Pancreas (tissue), 10 donors: ENCODE data around the gene PRSS33. TPM values are rescaled to one million over a fixed set of nuclear protein-coding genes. Genes with fewer than 3 reads are reported as not detected.

ENCODE experiments used
- ATAC-seq, 4 donors: fragments of 200-7000 bp; cut with Tn5 transposase; one replicate each; pipeline versions ENCODE4 v1.8.0 to v1.9.1; 2020; ENCODE audit warnings: mild to moderate bottlenecking in 4 of 4, moderate library complexity in 4 of 4
- DNase-seq, 6 donors: peaks; one replicate each; pipeline ENCODE4 v3.0.0-alpha.2; 2020
- FAIRE-seq: peaks from 2 replicates; lab custom pipeline; 2012; peaks lifted over from hg19 to GRCh38; lab: Jason Lieb, UNC
- H3K27ac ChIP-seq, 4 donors: fragments of 200-600 bp; sonication (generic); 1 replicate in 3 of 4; 2 replicates in 1 of 4; pipeline versions ENCODE4 v1.5.0 to v1.8.0; 2020
- H3K27me3 ChIP-seq, 4 donors: fragments of 200-600 bp; one replicate each; pipeline ENCODE4 v1.8.0; 2021
- H3K36me3 ChIP-seq, 3 donors: fragments of 200-600 bp; sonication (generic) in 1 of 3; one replicate each; pipeline versions ENCODE4 v1.5.0 to v1.8.0; 2020 to 2021
- H3K4me1 ChIP-seq, 3 donors: fragments of 200-600 bp; one replicate each; pipeline ENCODE4 v1.8.0; 2021
- H3K4me3 ChIP-seq, 4 donors: fragments of 200-600 bp; sonication (generic) in 2 of 4; one replicate each; pipeline versions ENCODE4 v1.5.0 to v1.8.0; 2020 to 2021
- H3K9me3 ChIP-seq, 4 donors: fragments of 200-600 bp; one replicate each; pipeline ENCODE4 v1.8.0; 2021
- WGBS, 2 donors: extraction: QIAGEN DNeasy Blood & Tissue Kit; methylation state at CpG; one replicate each; pipeline ENCODE4 v1.1.7; 2013; 5-methylcytosine and 5-hydroxymethylcytosine counted together
- intact Hi-C, 3 donors: fragments of 100-400 bp; cut with DNase I; formaldehyde crosslinking; loops; one replicate each; pipeline versions ENCODE4 v1.11.1 to v1.14.2; 2022
- polyA plus RNA-seq, 2 donors: library from polyadenylated mRNA; stranded (reverse); fragments of 200-250 nt; gene quantifications; one replicate each; pipeline ENCODE4 v1.2.3, GENCODE V29; 2013
- total RNA-seq, 6 donors: library from RNA; stranded (reverse); fragmentation: NEBNext Ultra II Directional in 4 of 6; extraction: Animal tissue kit (Norgen Biotek cat#: 25700) in 4 of 6; gene quantifications; one replicate each; pipeline versions ENCODE4 v1.2.1 to v1.2.4, GENCODE V29; 2021 to 2023
- TF ChIP-seq, protein P1 (sequence below), 4 donors: fragments of 200-600 bp; sonication (generic) in 3 of 4; IDR thresholded peaks; one replicate each; pipeline versions ENCODE4 v1.5.0 to v1.8.0; 2021; ENCODE audit warnings: antibody characterized with exemption in 4 of 4
- donor health status: healthy with polysubstance abuse.
- donor health status: DM: no; HTN: no; CAD: no; lungs with moderate emphysema.
- donor health status: DM: no; HTN: no; CAD: no.
- donor health status: control.
- donor health status: control.
- donor health status: Bipolar disorder and iron deficiency.
- donor health status: DM: yes; HTN: yes; CAD: no.
- donor health status: DM: no; HTN: no; CAD: no.
- donor health status: DM: no; HTN: no; CAD: no.
- donor health status: DM: yes; HTN: yes; CAD: no.

PRSS33 gene
- total and polyA plus RNA-seq, 8 donors: 0.05 TPM; not detected in 7

DNA sequence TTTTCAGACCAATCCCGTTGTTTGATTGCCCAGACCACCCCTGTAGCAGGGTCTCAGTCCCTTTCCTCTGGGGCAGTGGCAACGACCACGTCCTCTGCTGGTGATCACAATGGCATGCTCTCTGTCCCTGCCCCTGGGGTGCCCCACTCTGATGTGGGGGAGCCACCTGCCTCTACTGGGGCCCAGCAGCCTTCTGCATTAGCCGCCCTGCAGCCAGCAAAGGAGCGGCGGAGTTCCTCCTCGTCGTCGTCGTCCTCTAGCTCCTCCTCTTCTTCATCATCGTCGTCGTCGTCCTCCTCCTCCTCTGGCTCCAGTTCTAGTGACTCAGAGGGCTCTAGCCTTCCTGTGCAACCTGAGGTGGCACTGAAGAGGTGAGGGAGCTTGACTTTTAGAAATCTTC lies 19.5 kb downstream of the PRSS33 start:
- Histone ChIP-seq H3K27me3 (no peaks in the 10 kb centered on the region), H3K4me1 (no peaks in the 10 kb centered on the region), H3K36me3 (peaks cover 11 to 85% (median 72%) of the 10 kb centered on the region in 3 donors), H3K27ac (no peak overlapping the region), H3K9me3 (no peaks in the 10 kb centered on the region), H3K4me3 (no peak overlapping the region)
- 72 to 76% methylated on average over 14 of the region's 14 CpGs for WGBS, 2 donors
- intact Hi-C loops: no loop called here
- no peak for ATAC-seq
- no peak for FAIRE-seq
- peak in 1 of 6 donors; percentile 58 for DNase-seq
- TF ChIP-seq, protein P1, sequence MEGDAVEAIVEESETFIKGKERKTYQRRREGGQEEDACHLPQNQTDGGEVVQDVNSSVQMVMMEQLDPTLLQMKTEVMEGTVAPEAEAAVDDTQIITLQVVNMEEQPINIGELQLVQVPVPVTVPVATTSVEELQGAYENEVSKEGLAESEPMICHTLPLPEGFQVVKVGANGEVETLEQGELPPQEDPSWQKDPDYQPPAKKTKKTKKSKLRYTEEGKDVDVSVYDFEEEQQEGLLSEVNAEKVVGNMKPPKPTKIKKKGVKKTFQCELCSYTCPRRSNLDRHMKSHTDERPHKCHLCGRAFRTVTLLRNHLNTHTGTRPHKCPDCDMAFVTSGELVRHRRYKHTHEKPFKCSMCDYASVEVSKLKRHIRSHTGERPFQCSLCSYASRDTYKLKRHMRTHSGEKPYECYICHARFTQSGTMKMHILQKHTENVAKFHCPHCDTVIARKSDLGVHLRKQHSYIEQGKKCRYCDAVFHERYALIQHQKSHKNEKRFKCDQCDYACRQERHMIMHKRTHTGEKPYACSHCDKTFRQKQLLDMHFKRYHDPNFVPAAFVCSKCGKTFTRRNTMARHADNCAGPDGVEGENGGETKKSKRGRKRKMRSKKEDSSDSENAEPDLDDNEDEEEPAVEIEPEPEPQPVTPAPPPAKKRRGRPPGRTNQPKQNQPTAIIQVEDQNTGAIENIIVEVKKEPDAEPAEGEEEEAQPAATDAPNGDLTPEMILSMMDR (IDR thresholded peaks at IDR 0.05): no peak

GRCh38 chr16:2767140-2767731 lies 20.1 kb downstream of the PRSS33 start:
- intact Hi-C loops: no loop called here
- DNase-seq: peak in 2 of 6 donors; percentile 67 to 78
- Histone ChIP-seq H3K27me3 (no peaks in the 10 kb centered on the region), H3K4me3 (no peak overlapping the region), H3K4me1 (no peaks in the 10 kb centered on the region), H3K27ac (no peak overlapping the region), H3K9me3 (no peaks in the 10 kb centered on the region), H3K36me3 (peaks cover 11 to 92% (median 78%) of the 10 kb centered on the region in 3 donors)
- no peak for FAIRE-seq
- TF ChIP-seq, protein P1 (IDR thresholded peaks at IDR 0.05): no peak
- WGBS, 2 donors: 64 to 73% methylated on average over 19 of the region's 19 CpGs
- peak in 2 of 4 donors; percentile 9 to 32 for ATAC-seq

- Histone ChIP-seq H3K9me3 (no peaks in the 10 kb centered on the region), H3K36me3 (peaks cover 11 to 97% (median 78%) of the 10 kb centered on the region in 3 donors), H3K27me3 (no peaks in the 10 kb centered on the region), H3K4me3 (no peak overlapping the region), H3K4me1 (no peaks in the 10 kb centered on the region), H3K27ac (no peak overlapping the region)
- DNase-seq (peak in 1 of 6 donors; percentile 53), ATAC-seq (no peak), FAIRE-seq (no peak)
- intact Hi-C loops: no loop called here
- TF ChIP-seq, protein P1 (IDR thresholded peaks at IDR 0.05): no peak
- WGBS, 2 donors: 93 to 94% methylated on average over 44 of the region's 44 CpGs
Observed at GRCh38 chr16:2766430-2767139, 20.8 kb downstream of the PRSS33 start.

DNA sequence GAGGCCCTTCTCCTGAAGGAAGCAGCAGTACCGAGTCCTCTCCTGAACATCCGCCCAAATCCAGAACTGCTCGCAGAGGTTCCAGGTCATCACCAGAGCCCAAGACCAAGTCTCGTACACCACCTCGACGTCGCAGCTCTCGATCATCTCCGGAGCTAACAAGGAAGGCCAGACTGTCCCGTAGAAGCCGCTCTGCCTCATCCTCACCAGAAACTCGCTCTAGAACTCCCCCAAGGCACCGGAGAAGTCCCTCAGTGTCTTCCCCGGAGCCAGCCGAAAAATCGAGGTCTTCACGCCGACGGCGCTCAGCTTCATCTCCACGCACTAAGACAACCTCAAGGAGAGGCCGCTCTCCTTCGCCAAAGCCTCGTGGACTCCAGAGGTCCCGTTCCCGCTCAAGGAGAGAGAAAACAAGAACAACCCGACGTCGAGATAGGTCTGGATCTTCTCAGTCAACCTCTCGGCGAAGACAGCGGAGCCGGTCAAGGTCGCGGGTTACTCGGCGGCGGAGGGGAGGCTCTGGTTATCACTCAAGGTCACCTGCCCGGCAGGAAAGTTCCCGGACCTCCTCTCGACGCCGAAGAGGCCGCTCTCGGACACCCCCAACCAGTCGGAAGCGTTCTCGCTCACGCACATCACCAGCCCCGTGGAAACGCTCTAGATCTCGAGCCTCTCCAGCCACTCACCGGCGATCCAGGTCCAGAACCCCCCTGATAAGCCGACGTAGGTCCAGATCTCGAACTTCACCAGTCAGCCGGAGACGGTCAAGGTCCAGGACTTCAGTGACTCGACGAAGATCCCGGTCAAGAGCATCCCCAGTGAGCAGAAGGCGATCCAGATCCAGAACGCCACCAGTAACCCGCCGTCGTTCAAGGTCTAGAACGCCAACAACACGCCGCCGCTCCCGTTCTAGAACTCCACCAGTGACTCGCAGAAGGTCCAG lies 21.6 kb downstream of the PRSS33 start:
- Histone ChIP-seq H3K9me3 (no peaks in the 10 kb centered on the region), H3K4me1 (no peaks in the 10 kb centered on the region), H3K27ac (no peak overlapping the region), H3K4me3 (no peak overlapping the region), H3K36me3 (peaks cover 11 to 97% (median 82%) of the 10 kb centered on the region in 3 donors), H3K27me3 (no peaks in the 10 kb centered on the region)
- TF ChIP-seq, protein P1 (IDR thresholded peaks at IDR 0.05): no peak
- WGBS, 2 donors: 94 to 96% methylated on average over 73 of the region's 73 CpGs
- peak in 1 of 6 donors; percentile 71 for DNase-seq
- no peak for FAIRE-seq
- no peak for ATAC-seq
- intact Hi-C loops: no loop called here
